Neural cell (in vitro differentiated cells): ENCODE measurements around the gene EEPD1.

Source experiments
- EP300 ChIP-seq: fragments of 450-650 bp; conservative IDR thresholded peaks from 2 replicates; pipeline ENCODE4 v1.6.1; 2014; ENCODE audit warnings: antibody characterized with exemption, mild to moderate bottlenecking, moderate library complexity; ENCODE audit not compliant: poor library complexity, severe bottlenecking
- TF ChIP-seq, protein P1 (sequence below): fragments of 450-650 bp; IDR thresholded peaks from 2 replicates; pipeline ENCODE4 v1.5.1; 2014; ENCODE audit warnings: antibody characterized with exemption, mild to moderate bottlenecking, moderate library complexity; ENCODE audit not compliant: poor library complexity, severe bottlenecking

DNA sequence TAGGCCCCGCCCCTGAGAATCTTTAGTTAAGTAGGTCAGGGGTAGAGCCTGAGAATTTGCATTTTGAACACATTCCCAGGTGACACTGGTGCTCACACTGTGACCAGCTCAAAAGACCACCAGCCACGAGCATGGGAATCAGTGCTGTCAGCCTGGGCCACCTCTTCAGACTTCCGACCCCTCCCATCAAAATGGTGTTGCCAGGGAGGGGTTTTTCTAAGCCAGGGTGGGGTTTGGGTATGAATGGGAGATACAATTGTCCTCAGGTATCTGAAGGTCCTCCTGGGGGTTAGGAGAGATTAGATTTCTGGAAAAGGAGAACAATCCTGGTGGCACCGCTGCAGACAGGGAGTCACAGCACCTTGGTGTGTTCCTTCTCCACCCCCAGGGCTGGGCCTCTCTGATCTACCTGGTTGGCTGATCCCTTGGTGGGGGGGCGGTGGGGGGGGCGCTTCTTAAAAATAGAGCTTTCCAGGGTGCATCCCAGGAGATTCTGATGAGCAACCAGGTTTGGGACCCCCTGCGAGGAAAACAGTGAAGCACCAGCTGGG lies 125.1 kb downstream of the EEPD1 start:
- TF ChIP-seq EP300: no peak
- TF ChIP-seq, protein P1, sequence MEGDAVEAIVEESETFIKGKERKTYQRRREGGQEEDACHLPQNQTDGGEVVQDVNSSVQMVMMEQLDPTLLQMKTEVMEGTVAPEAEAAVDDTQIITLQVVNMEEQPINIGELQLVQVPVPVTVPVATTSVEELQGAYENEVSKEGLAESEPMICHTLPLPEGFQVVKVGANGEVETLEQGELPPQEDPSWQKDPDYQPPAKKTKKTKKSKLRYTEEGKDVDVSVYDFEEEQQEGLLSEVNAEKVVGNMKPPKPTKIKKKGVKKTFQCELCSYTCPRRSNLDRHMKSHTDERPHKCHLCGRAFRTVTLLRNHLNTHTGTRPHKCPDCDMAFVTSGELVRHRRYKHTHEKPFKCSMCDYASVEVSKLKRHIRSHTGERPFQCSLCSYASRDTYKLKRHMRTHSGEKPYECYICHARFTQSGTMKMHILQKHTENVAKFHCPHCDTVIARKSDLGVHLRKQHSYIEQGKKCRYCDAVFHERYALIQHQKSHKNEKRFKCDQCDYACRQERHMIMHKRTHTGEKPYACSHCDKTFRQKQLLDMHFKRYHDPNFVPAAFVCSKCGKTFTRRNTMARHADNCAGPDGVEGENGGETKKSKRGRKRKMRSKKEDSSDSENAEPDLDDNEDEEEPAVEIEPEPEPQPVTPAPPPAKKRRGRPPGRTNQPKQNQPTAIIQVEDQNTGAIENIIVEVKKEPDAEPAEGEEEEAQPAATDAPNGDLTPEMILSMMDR: no peak
